CD14-positive monocyte (primary cell): Measurements from ENCODE around the gene PEX11A. TPM values are rescaled to one million over a fixed set of nuclear protein-coding genes. Genes with fewer than 3 reads are reported as not detected.

ENCODE experiments used
- DNase-seq, 3 donors: peaks; one replicate each; pipeline ENCODE4 v3.0.0-alpha.2; 2011 to 2022
- H2AFZ ChIP-seq: 2 replicates; pipeline ENCODE4 v1.6.0; 2012; ENCODE audit warnings: mild to moderate bottlenecking, low read depth, low read length, inconsistent platforms; ENCODE audit not compliant: insufficient read depth, poor library complexity, severe bottlenecking
- H3K27ac ChIP-seq, 2 donors: 1 replicate in 1 of 2; 2 replicates in 1 of 2; pipeline ENCODE4 v1.5.1; 2012 to 2013; ENCODE audit warnings: low read length in 2 of 2, control low read depth in 1 of 2, inconsistent platforms in 1 of 2, low read depth in 1 of 2, mild to moderate bottlenecking in 1 of 2
- H3K27me3 ChIP-seq, 2 donors: one replicate each; pipeline versions ENCODE4 v1.6.0 to v1.6.1; 2011 to 2013; ENCODE audit warnings: low read length in 2 of 2; ENCODE audit not compliant: control insufficient read depth in 2 of 2, insufficient read depth in 2 of 2
- H3K36me3 ChIP-seq, 2 donors: replicated peaks in 1 of 2; 1 replicate in 1 of 2; 2 replicates in 1 of 2; pipeline versions ENCODE4 v1.5.1 to v1.6.1; 2012 to 2013; ENCODE audit warnings: low read length in 2 of 2, control low read depth in 1 of 2, inconsistent platforms in 1 of 2, mild to moderate bottlenecking in 1 of 2; ENCODE audit not compliant: insufficient read depth in 2 of 2, control insufficient read depth in 1 of 2
- H3K4me1 ChIP-seq, 2 donors: 1 replicate in 1 of 2; 2 replicates in 1 of 2; pipeline versions ENCODE4 v1.5.1 to v1.6.1; 2012 to 2013; ENCODE audit warnings: low read length in 2 of 2, control low read depth in 1 of 2, inconsistent platforms in 1 of 2, mild to moderate bottlenecking in 1 of 2, moderate library complexity in 1 of 2; ENCODE audit not compliant: insufficient read depth in 2 of 2, control insufficient read depth in 1 of 2
- H3K4me2 ChIP-seq: replicated peaks from 2 replicates; pipeline ENCODE3; 2012; ENCODE audit warnings: low read length, moderate library complexity, mild to moderate bottlenecking; ENCODE audit not compliant: poor library complexity, severe bottlenecking; ENCODE audit errors: extremely low read depth
- H3K4me3 ChIP-seq, 3 experiments: fragments of 200-600 bp in 1 of 3; sonication (generic) in 1 of 3; replicated peaks in 1 of 3; 1 replicate in 2 of 3; 2 replicates in 1 of 3; pipeline ENCODE4 v1.5.1; 2011 to 2013; ENCODE audit warnings: low read length in 3 of 3, mild to moderate bottlenecking in 3 of 3, control low read depth in 2 of 3, low read depth in 2 of 3, inconsistent platforms in 1 of 3, moderate library complexity in 1 of 3
- H3K79me2 ChIP-seq: 2 replicates; pipeline ENCODE4 v1.6.0; 2012; ENCODE audit warnings: mild to moderate bottlenecking, control low read depth, inconsistent platforms, low read length, moderate library complexity; ENCODE audit not compliant: insufficient read depth
- H3K9ac ChIP-seq: 2 replicates; pipeline ENCODE4 v1.6.0; 2017; ENCODE audit warnings: low read length, mild to moderate bottlenecking; ENCODE audit not compliant: insufficient read depth, poor library complexity, severe bottlenecking
- H3K9me3 ChIP-seq, 2 donors: replicated peaks in 1 of 2; 1 replicate in 1 of 2; 2 replicates in 1 of 2; pipeline versions ENCODE4 v1.5.1 to v1.6.1; 2012 to 2013; ENCODE audit warnings: low read length in 2 of 2, control low read depth in 1 of 2; ENCODE audit not compliant: control insufficient read depth in 1 of 2, insufficient read depth in 1 of 2
- H4K20me1 ChIP-seq: 2 replicates; pipeline ENCODE4 v1.6.0; 2012; ENCODE audit warnings: mild to moderate bottlenecking, low read length, control low read depth, moderate library complexity; ENCODE audit not compliant: insufficient read depth
- H3K27ac Mint-ChIP-seq, 7 donors: one replicate each; pipeline ENCODE4 v1.8.0; 2020; ENCODE audit warnings: mild to moderate bottlenecking in 7 of 7, mixed read lengths in 7 of 7, moderate library complexity in 6 of 7, inconsistent platforms in 2 of 7
- H3K27me3 Mint-ChIP-seq, 3 donors: one replicate each; pipeline ENCODE4 v1.8.0; 2021 to 2022; ENCODE audit warnings: low read depth in 3 of 3, mild to moderate bottlenecking in 3 of 3, mixed read lengths in 3 of 3, moderate library complexity in 3 of 3, inconsistent platforms in 1 of 3
- H3K36me3 Mint-ChIP-seq, 2 donors: one replicate each; pipeline ENCODE4 v1.8.0; 2020; ENCODE audit warnings: mixed read lengths in 2 of 2, inconsistent platforms in 1 of 2, mild to moderate bottlenecking in 1 of 2
- H3K4me1 Mint-ChIP-seq: one replicate; pipeline ENCODE4 v1.8.0; 2020; ENCODE audit warnings: mild to moderate bottlenecking, mixed read lengths
- H3K4me3 Mint-ChIP-seq, 2 donors: one replicate each; pipeline ENCODE4 v1.8.0; 2020; ENCODE audit warnings: mild to moderate bottlenecking in 2 of 2, mixed read lengths in 2 of 2, moderate library complexity in 1 of 2
- H3K9me3 Mint-ChIP-seq, 7 donors: one replicate each; pipeline ENCODE4 v1.8.0; 2020 to 2022; ENCODE audit warnings: mixed read lengths in 7 of 7, mild to moderate bottlenecking in 6 of 7, moderate library complexity in 6 of 7, inconsistent platforms in 2 of 7
- WGBS: methylation state at CpG from one replicate; pipeline ENCODE4 v1.1.5; 2013; ENCODE audit warnings: missing lambda C conversion rate; ENCODE audit not compliant: insufficient coverage; 5-methylcytosine and 5-hydroxymethylcytosine counted together
- intact Hi-C, 2 donors: fragments of 100-400 bp; cut with micrococcal nuclease; formaldehyde crosslinking; loops; one replicate each; pipeline versions ENCODE4 v1.15.0 to v1.15.1; 2023
- polyA plus RNA-seq, 3 donors: library from polyadenylated mRNA; depleted of rRNA in 1 of 3; unstranded in 2 of 3; stranded (reverse) in 1 of 3; fragments of 300-500 nt in 2 of 3; fragments of >200 nt in 1 of 3; fragmentation: Illumina TruSeq in 2 of 3; gene quantifications; 1 replicate in 2 of 3; 2 replicates in 1 of 3; pipeline ENCODE4 v1.2.3, GENCODE V29; 2012 to 2021
- TF ChIP-seq, protein P1 (sequence below): fragments of 200-600 bp; IDR thresholded peaks from one replicate; pipeline ENCODE4 v1.8.0; 2022; ENCODE audit warnings: antibody characterized with exemption, mild to moderate bottlenecking

Gene PEX11A
- polyA plus RNA-seq, 3 donors: 0.72 to 0.84 (median 0.75) TPM

DNA sequence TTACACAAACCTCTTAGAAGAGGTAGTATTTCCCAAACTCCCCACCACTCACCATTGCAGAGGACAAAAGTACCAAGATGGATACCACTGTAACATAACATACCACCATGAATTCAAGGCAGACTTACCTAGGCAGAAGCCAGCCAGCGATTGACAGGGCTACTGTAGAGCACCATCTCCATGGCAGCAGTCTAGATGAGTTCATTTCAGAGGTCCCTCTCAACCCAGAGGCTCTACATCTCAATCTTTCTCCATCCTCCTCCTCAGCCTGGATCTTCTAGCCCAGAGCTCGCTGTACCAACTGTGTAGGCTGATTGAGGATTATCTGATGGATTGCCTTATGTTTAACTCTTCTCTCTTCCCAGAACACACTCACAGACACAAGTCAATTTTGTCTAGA lies 9.4 kb downstream of the PEX11A start:
- Mint-ChIP-seq H3K9me3 (no peaks in the 10 kb centered on the region), H3K36me3 (peaks cover 3 to 6% of the 10 kb centered on the region in 2 donors), H3K4me3 (no peak overlapping the region), H3K27ac (no peak overlapping the region), H3K4me1 (no peaks in the 10 kb centered on the region), H3K27me3 (peaks cover 0 to 2% (median 1%) of the 10 kb centered on the region in 3 donors)
- 100% methylated on average over 1 of the region's 2 CpGs for WGBS
- TF ChIP-seq, protein P1, sequence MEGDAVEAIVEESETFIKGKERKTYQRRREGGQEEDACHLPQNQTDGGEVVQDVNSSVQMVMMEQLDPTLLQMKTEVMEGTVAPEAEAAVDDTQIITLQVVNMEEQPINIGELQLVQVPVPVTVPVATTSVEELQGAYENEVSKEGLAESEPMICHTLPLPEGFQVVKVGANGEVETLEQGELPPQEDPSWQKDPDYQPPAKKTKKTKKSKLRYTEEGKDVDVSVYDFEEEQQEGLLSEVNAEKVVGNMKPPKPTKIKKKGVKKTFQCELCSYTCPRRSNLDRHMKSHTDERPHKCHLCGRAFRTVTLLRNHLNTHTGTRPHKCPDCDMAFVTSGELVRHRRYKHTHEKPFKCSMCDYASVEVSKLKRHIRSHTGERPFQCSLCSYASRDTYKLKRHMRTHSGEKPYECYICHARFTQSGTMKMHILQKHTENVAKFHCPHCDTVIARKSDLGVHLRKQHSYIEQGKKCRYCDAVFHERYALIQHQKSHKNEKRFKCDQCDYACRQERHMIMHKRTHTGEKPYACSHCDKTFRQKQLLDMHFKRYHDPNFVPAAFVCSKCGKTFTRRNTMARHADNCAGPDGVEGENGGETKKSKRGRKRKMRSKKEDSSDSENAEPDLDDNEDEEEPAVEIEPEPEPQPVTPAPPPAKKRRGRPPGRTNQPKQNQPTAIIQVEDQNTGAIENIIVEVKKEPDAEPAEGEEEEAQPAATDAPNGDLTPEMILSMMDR: no peak
- H3K4me1 ChIP-seq: no peaks in the 10 kb centered on the region
- H4K20me1 ChIP-seq: no peaks in the 10 kb centered on the region
- no peak overlapping the region for H3K9ac ChIP-seq
- no peaks in the 10 kb centered on the region for H3K9me3 ChIP-seq
- no peak overlapping the region for H3K4me2 ChIP-seq
- H3K27ac ChIP-seq: no peak overlapping the region
- H3K36me3 ChIP-seq: no peaks in the 10 kb centered on the region
- intact Hi-C loops: no loop called here
- no peaks in the 10 kb centered on the region for H3K27me3 ChIP-seq
- H3K4me3 ChIP-seq: no peak overlapping the region
- DNase-seq: no peak
- H3K79me2 ChIP-seq: no peaks in the 10 kb centered on the region
- no peak overlapping the region for H2AFZ ChIP-seq

DNA sequence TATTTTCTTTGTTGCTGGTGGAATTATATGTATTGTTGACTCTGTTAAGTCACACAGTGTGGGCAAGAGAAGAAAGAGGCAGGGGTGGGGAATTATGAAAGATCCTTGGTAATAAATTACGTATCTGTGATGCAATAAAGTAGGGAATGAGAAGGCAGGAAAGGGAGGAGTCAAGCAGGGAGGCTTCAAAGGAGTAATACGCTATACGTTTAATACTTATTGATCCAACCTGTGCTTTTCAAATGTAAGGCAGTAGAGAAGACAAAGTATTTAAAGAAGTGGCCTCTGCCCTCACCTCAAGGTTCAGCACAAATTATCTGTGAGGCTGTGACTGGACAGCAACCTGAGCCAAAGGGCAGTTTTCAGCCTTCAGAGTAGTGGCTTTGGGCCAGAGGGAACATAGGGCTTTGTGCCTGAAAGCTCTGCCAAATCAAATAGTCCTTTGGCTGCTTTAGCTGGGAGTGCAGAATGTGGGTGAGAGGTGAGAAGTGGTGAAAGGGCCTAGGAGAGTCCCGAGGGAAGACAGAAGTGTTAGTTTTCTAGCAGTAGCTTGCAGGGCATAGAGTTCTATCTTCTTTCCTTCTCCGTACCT lies 10.2 kb downstream of the PEX11A start:
- Mint-ChIP-seq H3K4me1 (no peaks in the 10 kb centered on the region), H3K27ac (peak overlapping the region in 1 of 7 donors; percentile 29), H3K9me3 (no peaks in the 10 kb centered on the region), H3K4me3 (no peak overlapping the region), H3K36me3 (peaks cover under 1 to 6% of the 10 kb centered on the region in 2 donors), H3K27me3 (peaks cover 0 to 2% (median 2%) of the 10 kb centered on the region in 3 donors)
- Histone ChIP-seq H3K4me1 (no peaks in the 10 kb centered on the region), H3K4me2 (no peak overlapping the region), H3K4me3 (no peak overlapping the region), H3K27me3 (no peaks in the 10 kb centered on the region), H3K9ac (no peak overlapping the region), H3K79me2 (no peaks in the 10 kb centered on the region), H3K36me3 (no peaks in the 10 kb centered on the region), H3K27ac (no peak overlapping the region), H2AFZ (no peak overlapping the region), H4K20me1 (no peaks in the 10 kb centered on the region), H3K9me3 (no peaks in the 10 kb centered on the region)
- DNase-seq: no peak
- 13% methylated on average over 1 of the region's 5 CpGs for WGBS
- TF ChIP-seq, protein P1: no peak
- intact Hi-C loops: no loop called here
